Memory B cell (primary cell): ENCODE results near the gene PARVB.

ENCODE experiments used
- ATAC-seq: fragments of 150-1000 bp; cut with Tn5 transposase; 2 replicates; pipeline ENCODE4 v1.10.0; 2021; ENCODE audit warnings: low read depth, mild to moderate bottlenecking, moderate library complexity
- DNase-seq, 2 donors: peaks; one replicate each; pipeline ENCODE4 v3.0.0; 2022; ENCODE audit warnings: low spot score in 2 of 2
- H3K27ac Mint-ChIP-seq: one replicate; pipeline ENCODE4 v1.8.0; 2022; ENCODE audit warnings: mild to moderate bottlenecking, moderate library complexity, mixed read lengths
- H3K27me3 Mint-ChIP-seq: one replicate; pipeline ENCODE4 v1.8.0; 2022; ENCODE audit warnings: mixed read lengths
- H3K36me3 Mint-ChIP-seq: one replicate; pipeline ENCODE4 v1.8.0; 2022; ENCODE audit warnings: mild to moderate bottlenecking, mixed read lengths
- H3K4me1 Mint-ChIP-seq: one replicate; pipeline ENCODE4 v1.8.0; 2022; ENCODE audit warnings: mixed read lengths
- H3K4me3 Mint-ChIP-seq: one replicate; pipeline ENCODE4 v1.8.0; 2022; ENCODE audit warnings: mild to moderate bottlenecking, moderate library complexity, mixed read lengths
- H3K9me3 Mint-ChIP-seq: one replicate; pipeline ENCODE4 v1.8.0; 2022; ENCODE audit warnings: mixed read lengths

The PARVB gene

DNA sequence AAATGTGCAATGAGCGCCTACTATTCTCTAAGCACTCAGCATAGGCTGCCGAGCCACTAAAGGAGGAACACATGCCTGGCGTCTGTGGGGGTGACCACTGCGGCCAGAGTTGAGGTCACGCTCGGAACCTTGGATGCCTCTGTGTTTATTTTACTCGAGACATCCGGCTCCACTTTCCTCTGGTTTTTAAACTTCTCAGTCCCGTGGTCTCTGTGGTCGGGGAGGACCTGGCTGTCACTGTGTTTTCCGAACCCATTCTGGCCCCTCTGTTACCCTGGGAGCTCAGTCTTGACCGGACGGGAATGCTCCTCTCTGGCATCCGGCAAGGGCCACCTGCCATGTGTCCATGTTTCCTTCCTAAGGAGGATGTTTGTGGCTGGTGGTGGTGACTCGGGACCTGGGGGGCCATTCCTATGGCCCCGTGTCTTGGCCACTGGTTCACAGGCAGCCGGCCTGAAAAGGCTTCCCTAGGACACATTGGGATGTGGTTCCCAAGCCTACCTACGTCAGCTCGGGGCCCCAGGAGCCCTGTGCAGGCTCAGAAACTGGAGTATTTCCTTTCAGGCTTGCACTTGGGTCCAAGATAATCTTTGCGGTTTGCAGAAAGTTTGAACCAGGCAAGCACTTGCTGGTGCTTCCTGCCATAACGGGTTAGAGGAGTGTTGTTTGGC is 109.9 kb downstream of the PARVB start:
- H3K36me3 Mint-ChIP-seq, result peaks cover 54% of the 10 kb centered on the region
- H3K4me1 Mint-ChIP-seq, result no peaks in the 10 kb centered on the region
- peaks cover 11% of the 10 kb centered on the region for H3K9me3 Mint-ChIP-seq
- H3K27ac Mint-ChIP-seq, result no peak overlapping the region
- no peak for ATAC-seq
- no peaks in the 10 kb centered on the region for H3K27me3 Mint-ChIP-seq
- no peak for DNase-seq
- H3K4me3 Mint-ChIP-seq, result no peak overlapping the region

DNA sequence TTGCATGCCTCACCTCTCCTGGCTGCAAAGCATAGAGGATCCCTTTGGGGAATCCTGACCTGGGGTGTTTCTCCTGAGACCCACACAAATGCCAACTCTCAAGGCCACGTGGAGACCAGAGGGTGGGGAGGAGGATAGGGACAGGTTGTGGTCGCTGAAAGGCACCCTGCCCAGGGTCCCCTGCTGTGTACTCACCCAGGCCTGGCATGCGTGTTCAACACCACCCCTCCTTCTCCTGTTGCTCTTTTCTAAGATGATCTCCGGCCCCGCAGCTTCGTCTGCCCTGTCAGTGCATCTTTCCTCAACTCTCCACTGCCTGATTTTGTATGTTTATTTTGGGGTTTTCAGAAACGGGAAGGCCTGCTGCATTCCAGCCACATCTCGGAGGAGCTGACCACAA is 112.0 kb downstream of the PARVB start:
- H3K27ac Mint-ChIP-seq, result no peak overlapping the region
- DNase-seq (no peak), ATAC-seq (no peak)
- H3K9me3 Mint-ChIP-seq, result peaks cover 11% of the 10 kb centered on the region
- no peak overlapping the region for H3K4me3 Mint-ChIP-seq
- peaks cover 3% of the 10 kb centered on the region for H3K4me1 Mint-ChIP-seq
- no peaks in the 10 kb centered on the region for H3K27me3 Mint-ChIP-seq
- H3K36me3 Mint-ChIP-seq, result peaks cover 54% of the 10 kb centered on the region

DNA sequence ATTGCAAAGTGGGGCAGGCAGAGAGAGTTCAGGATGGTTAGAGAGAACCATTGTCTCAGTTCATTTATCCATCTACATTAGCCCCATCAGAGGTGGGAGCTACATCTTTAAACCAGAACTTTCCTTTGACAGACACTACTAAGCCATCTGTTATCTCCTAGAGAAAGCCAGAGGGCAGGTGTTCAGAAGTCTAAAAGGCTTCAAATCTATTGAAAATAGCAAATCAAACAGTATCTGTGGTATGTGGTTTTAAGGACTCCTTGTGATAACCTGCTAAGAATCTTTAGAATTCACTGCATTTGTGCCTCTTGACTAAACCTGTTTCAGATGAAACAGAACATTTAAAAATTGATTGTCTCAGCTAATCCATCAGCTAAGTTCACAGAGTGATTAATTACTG is 112.7 kb downstream of the PARVB start:
- H3K27ac Mint-ChIP-seq, result no peak overlapping the region
- DNase-seq (no peak), ATAC-seq (no peak)
- H3K4me3 Mint-ChIP-seq, result no peak overlapping the region
- peaks cover 52% of the 10 kb centered on the region for H3K36me3 Mint-ChIP-seq
- no peaks in the 10 kb centered on the region for H3K27me3 Mint-ChIP-seq
- H3K9me3 Mint-ChIP-seq, result peaks cover 11% of the 10 kb centered on the region
- peaks cover 3% of the 10 kb centered on the region for H3K4me1 Mint-ChIP-seq

GRCh38 chr22:44137415-44137814 is 113.3 kb downstream of the PARVB start:
- DNase-seq (no peak), ATAC-seq (no peak)
- no peaks in the 10 kb centered on the region for H3K27me3 Mint-ChIP-seq
- peaks cover 51% of the 10 kb centered on the region for H3K36me3 Mint-ChIP-seq
- H3K4me1 Mint-ChIP-seq, result peaks cover 3% of the 10 kb centered on the region
- peaks cover 11% of the 10 kb centered on the region for H3K9me3 Mint-ChIP-seq
- H3K27ac Mint-ChIP-seq, result no peak overlapping the region
- no peak overlapping the region for H3K4me3 Mint-ChIP-seq

DNA sequence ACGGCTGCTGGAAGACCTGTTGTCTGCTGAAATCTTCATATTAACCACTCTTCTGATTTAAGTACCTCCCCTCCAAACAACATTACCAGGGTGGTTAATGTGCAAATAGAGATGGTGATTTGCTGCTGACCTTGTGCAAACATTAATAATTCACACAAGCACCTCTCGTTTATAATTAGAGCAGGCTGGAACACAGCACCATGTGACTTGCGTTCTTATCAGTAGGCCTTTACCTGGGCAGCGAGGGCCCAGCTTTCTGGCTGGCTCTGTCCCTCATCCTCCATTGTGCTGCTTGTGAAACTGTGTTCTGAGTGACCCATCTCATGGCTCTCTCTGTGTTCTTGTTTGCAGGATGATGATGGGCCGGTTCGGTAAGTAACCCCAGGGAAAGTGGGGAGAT is 115.7 kb downstream of the PARVB start:
- no peaks in the 10 kb centered on the region for H3K27me3 Mint-ChIP-seq
- DNase-seq (no peak), ATAC-seq (no peak)
- H3K9me3 Mint-ChIP-seq, result peaks cover 11% of the 10 kb centered on the region
- H3K27ac Mint-ChIP-seq, result peak overlapping the region; percentile 47
- H3K36me3 Mint-ChIP-seq, result peaks cover 49% of the 10 kb centered on the region
- H3K4me3 Mint-ChIP-seq, result no peak overlapping the region
- peaks cover 5% of the 10 kb centered on the region for H3K4me1 Mint-ChIP-seq

- Mint-ChIP-seq H3K4me1 (peaks cover 5% of the 10 kb centered on the region), H3K36me3 (peaks cover 33% of the 10 kb centered on the region), H3K9me3 (no peaks in the 10 kb centered on the region), H3K27me3 (no peaks in the 10 kb centered on the region), H3K27ac (no peak overlapping the region), H3K4me3 (no peak overlapping the region)
- DNase-seq (no peak), ATAC-seq (no peak)
These were observed 118.5 kb downstream of the PARVB start for GRCh38 chr22:44142421-44143104.

DNA sequence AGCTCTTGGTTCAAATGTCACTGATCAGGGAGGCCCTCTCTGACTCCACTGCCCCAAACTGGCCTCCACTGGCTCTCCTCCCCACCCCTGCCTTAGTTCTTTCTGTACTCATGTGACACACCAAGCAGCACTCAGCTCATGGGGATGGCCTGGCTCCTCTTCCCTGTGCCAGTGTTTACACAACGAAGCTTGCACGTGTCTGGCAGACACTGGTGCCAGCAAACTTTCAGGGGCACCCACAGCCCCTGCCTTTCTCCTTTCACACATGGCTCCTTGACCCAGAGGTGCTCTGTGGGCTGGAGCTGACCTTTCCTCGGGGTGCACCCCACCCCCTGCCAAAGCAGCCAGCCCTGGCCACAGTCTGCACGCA is 119.0 kb downstream of the PARVB start:
- ATAC-seq (no peak), DNase-seq (no peak)
- H3K9me3 Mint-ChIP-seq, result no peaks in the 10 kb centered on the region
- peaks cover 30% of the 10 kb centered on the region for H3K36me3 Mint-ChIP-seq
- no peak overlapping the region for H3K4me3 Mint-ChIP-seq
- no peaks in the 10 kb centered on the region for H3K27me3 Mint-ChIP-seq
- peaks cover 5% of the 10 kb centered on the region for H3K4me1 Mint-ChIP-seq
- H3K27ac Mint-ChIP-seq, result no peak overlapping the region

DNA sequence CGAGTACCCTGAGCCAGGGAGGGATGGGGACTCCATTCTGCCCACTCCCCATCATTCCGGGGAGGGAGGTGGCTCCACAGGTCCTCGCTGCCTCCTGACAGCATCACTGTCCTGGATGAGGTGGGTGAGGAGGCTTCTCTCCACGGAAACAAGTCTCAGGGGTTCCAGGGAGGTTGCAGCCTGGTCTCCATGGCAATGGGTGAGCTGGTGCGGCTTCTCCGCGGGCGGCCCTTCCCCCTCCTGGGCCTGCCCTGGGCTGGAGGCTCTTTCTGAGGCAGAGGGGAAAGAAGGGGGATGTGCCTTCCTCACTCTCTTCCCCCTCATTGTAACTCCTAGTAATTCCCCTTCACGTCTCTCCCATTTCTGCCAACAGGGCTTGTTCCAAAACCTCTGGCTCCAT is 119.5 kb downstream of the PARVB start:
- peaks cover 5% of the 10 kb centered on the region for H3K4me1 Mint-ChIP-seq
- DNase-seq (no peak), ATAC-seq (no peak)
- no peak overlapping the region for H3K4me3 Mint-ChIP-seq
- H3K27ac Mint-ChIP-seq, result no peak overlapping the region
- H3K27me3 Mint-ChIP-seq, result no peaks in the 10 kb centered on the region
- peaks cover 29% of the 10 kb centered on the region for H3K36me3 Mint-ChIP-seq
- no peaks in the 10 kb centered on the region for H3K9me3 Mint-ChIP-seq

DNA sequence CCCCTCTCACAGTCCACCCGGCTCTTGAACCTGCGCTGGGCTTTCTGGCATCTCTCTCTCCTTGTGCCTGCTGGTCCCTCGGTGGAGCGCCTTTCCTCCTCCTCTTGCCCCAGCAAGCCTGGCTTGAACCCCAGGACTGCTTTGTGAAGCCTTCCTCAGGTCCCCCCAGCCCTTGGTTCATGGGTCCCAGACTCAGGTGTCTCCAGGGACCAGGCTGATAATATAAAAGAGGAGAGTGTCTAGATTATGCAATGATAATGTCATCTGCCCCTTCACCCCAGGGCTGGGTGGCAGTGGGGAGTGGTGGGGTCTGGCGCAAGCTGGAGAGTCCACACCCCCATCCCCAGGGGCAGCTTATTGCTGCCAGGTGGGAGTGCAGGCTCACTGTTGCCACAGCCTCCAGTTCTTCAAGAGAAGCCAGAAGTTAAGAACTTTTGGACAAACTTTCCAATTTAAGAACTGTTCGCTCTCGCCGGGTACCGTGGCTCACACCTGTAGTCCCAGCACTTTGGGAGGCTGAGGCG is 120.0 kb downstream of the PARVB start:
- ATAC-seq, result no peak
- no peak overlapping the region for H3K27ac Mint-ChIP-seq
- H3K27me3 Mint-ChIP-seq, result no peaks in the 10 kb centered on the region
- H3K4me1 Mint-ChIP-seq, result peaks cover 5% of the 10 kb centered on the region
- H3K36me3 Mint-ChIP-seq, result peaks cover 26% of the 10 kb centered on the region
- no peaks in the 10 kb centered on the region for H3K9me3 Mint-ChIP-seq
- no peak for DNase-seq
- H3K4me3 Mint-ChIP-seq, result no peak overlapping the region

DNA sequence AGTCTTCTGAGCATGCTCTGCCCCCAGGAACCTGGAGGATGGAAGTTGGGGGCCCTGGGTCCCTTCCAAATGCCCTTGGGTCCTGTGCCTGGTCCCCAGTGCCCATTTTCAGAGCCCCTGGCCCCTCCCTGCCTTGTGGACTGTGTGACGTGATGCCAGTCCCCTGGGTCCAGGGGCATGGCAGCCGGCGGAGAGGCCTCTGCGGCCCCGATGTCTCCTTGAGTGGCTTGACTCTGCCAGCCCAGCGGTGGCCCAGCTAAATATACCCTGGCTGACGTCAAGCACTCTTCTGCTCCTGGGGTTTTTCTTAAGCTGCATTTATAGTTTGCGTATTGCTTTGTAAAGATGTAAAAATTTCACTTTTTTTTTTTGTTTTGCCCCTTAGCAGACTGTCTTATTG is 121.4 kb downstream of the PARVB start:
- Mint-ChIP-seq H3K27me3 (no peaks in the 10 kb centered on the region), H3K4me1 (peaks cover 2% of the 10 kb centered on the region), H3K9me3 (no peaks in the 10 kb centered on the region), H3K4me3 (no peak overlapping the region), H3K36me3 (peaks cover 21% of the 10 kb centered on the region), H3K27ac (no peak overlapping the region)
- ATAC-seq (no peak), DNase-seq (no peak)

DNA sequence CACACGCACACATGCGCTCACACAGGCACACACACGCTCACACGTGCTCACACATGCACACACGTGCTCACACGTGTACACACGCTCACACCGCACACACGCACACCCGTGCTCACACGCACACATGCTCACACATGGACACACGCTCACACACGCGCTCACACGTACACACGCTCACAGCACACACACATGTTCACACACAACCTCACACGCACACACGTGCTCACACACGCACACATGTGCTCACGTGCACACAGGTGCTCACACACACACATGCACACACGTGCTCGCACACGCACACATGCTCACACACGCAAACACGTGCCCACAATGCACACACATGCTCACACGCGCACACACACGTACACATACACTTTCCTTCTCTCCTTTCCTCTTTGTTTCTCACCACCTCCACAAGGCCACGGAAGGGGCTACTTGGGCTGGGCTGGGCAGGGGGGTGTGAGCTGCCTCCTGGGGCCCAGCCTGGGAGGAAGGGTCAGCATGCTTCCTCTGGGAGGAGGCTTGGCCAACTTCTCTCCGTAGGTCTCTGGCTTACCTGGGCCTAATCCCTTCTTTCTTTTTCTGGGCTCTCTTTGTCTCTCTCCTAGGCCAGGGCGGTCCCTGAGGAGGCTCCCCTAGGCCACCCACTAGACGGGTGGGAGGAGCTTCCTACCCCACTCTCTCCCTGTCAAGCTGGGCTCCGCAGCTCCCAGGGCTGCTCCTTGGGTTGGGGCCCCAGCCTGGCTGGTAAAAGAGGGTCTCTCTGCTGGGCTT is 122.2 kb downstream of the PARVB start:
- DNase-seq (no peak), ATAC-seq (no peak)
- Mint-ChIP-seq H3K4me3 (no peak overlapping the region), H3K9me3 (no peaks in the 10 kb centered on the region), H3K4me1 (peaks cover 2% of the 10 kb centered on the region), H3K36me3 (peaks cover 25% of the 10 kb centered on the region), H3K27me3 (no peaks in the 10 kb centered on the region), H3K27ac (no peak overlapping the region)

GRCh38 chr22:44147008-44147645 is 123.0 kb downstream of the PARVB start:
- Mint-ChIP-seq H3K4me1 (peaks cover 2% of the 10 kb centered on the region), H3K4me3 (no peak overlapping the region), H3K27me3 (no peaks in the 10 kb centered on the region), H3K9me3 (no peaks in the 10 kb centered on the region), H3K27ac (no peak overlapping the region), H3K36me3 (peaks cover 27% of the 10 kb centered on the region)
- DNase-seq (no peak), ATAC-seq (no peak)

GRCh38 chr22:44147821-44148574 is 123.9 kb downstream of the PARVB start:
- DNase-seq (no peak), ATAC-seq (no peak)
- no peak overlapping the region for H3K27ac Mint-ChIP-seq
- H3K36me3 Mint-ChIP-seq, result peaks cover 28% of the 10 kb centered on the region
- no peaks in the 10 kb centered on the region for H3K9me3 Mint-ChIP-seq
- H3K27me3 Mint-ChIP-seq, result no peaks in the 10 kb centered on the region
- H3K4me3 Mint-ChIP-seq, result no peak overlapping the region
- peaks cover under 1% of the 10 kb centered on the region for H3K4me1 Mint-ChIP-seq
